Gastrocnemius medialis (tissue), 4 donors: ENCODE data around the gene SIT1. TPM values are rescaled to one million over a fixed set of nuclear protein-coding genes. Genes with fewer than 3 reads are reported as not detected.

Experiments used
- ATAC-seq, 2 donors: fragments of 150-250 bp; one replicate each; pipeline ENCODE4 v1.9.1; 2016
- DNase-seq, 2 donors: peaks; one replicate each; pipeline ENCODE4 v3.0.0-alpha.2; 2019
- H3K27ac ChIP-seq, 4 donors: fragments of 200-600 bp; sonication (generic); 1 replicate in 1 of 4; 2 replicates in 3 of 4; pipeline ENCODE4 v1.5.1; 2016 to 2018; ENCODE audit warnings: mild to moderate bottlenecking in 2 of 4, moderate library complexity in 1 of 4
- H3K27me3 ChIP-seq, 3 donors: fragments of 200-600 bp; sonication (generic) in 2 of 3; 1 replicate in 1 of 3; 2 replicates in 2 of 3; pipeline versions ENCODE4 v1.5.1 to v1.6.0; 2016 to 2019; ENCODE audit warnings: mild to moderate bottlenecking in 1 of 3, moderate library complexity in 1 of 3
- H3K36me3 ChIP-seq, 2 donors: fragments of 200-600 bp; sonication (generic) in 1 of 2; one replicate each; pipeline ENCODE4 v1.5.1; 2017 to 2018
- H3K4me1 ChIP-seq, 2 donors: fragments of 200-600 bp; sonication (generic) in 1 of 2; one replicate each; pipeline ENCODE4 v1.5.1; 2016 to 2017; ENCODE audit warnings: mild to moderate bottlenecking in 2 of 2
- H3K4me3 ChIP-seq, 4 donors: fragments of 200-600 bp; sonication (generic) in 3 of 4; 1 replicate in 1 of 4; 2 replicates in 3 of 4; pipeline ENCODE4 v1.5.1; 2016 to 2019; ENCODE audit warnings: mild to moderate bottlenecking in 2 of 4
- H3K9me3 ChIP-seq, 3 donors: fragments of 200-600 bp; sonication (generic) in 2 of 3; 1 replicate in 1 of 3; 2 replicates in 2 of 3; pipeline ENCODE4 v1.5.1; 2016 to 2019
- POLR2A ChIP-seq, 2 donors: fragments of 450-650 bp; IDR thresholded peaks; one replicate each; pipeline ENCODE4 v1.6.1; 2017; ENCODE audit warnings: antibody characterized with exemption in 2 of 2, mild to moderate bottlenecking in 2 of 2, moderate library complexity in 2 of 2
- in situ Hi-C, 4 donors: fragments of 200-750 bp; cut with MboI; loops; one replicate each; pipeline versions ENCODE4 v1.15.0 to v1.8.0; 2017; ENCODE audit warnings: low sequenced_read_pairs in 4 of 4
- intact Hi-C: fragments of 100-400 bp; cut with DNase I; formaldehyde crosslinking; loops from one replicate; pipeline ENCODE4 v1.15.1; 2023; ENCODE audit warnings: low total_unique reads
- total RNA-seq, 4 donors: library from RNA; depleted of rRNA; stranded (reverse); fragments of >200 nt; gene quantifications; one replicate each; pipeline versions ENCODE4 v1.1.0 to v1.2.3, GENCODE V29; 2016
- TF ChIP-seq, protein P1 (sequence below), 5 experiments: fragments of 450-650 bp in 3 of 5; fragments of 200-600 bp in 2 of 5; sonication (generic) in 2 of 5; IDR thresholded peaks in 4 of 5; conservative IDR thresholded peaks in 1 of 5; 1 replicate in 4 of 5; 2 replicates in 1 of 5; pipeline ENCODE4 v1.5.1; 2016 to 2019; ENCODE audit warnings: antibody characterized with exemption in 5 of 5, mild to moderate bottlenecking in 3 of 5, moderate library complexity in 3 of 5

Gene SIT1
- total RNA-seq, 4 donors from 2014 or later, result not detected

DNA sequence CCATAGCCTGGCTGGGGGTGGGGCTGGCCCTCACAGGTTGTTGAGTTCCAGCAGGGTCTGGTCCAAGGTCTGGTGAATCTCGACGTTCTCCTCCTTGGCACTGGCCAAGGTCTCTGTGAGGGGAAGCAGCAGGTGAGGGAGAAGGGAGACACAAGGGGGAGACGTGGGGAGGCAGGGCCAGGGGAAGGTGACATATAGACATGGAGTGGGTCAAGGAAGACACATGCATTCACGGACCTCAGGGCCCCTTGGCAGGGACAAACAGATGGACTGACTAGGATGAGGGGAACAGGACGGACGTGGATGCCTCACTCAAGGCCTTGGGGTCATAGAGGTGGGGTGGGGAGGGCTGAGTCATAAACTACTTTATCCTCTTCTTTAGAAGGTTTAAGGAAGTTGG lies 31.3 kb upstream of the SIT1 start:
- peak overlapping the region; percentile 3 to 98 (median 49) for H3K27ac ChIP-seq
- in situ Hi-C loops, result no loop called here
- TF ChIP-seq POLR2A (IDR thresholded peaks at IDR 0.05), result no peak
- TF ChIP-seq, protein P1, sequence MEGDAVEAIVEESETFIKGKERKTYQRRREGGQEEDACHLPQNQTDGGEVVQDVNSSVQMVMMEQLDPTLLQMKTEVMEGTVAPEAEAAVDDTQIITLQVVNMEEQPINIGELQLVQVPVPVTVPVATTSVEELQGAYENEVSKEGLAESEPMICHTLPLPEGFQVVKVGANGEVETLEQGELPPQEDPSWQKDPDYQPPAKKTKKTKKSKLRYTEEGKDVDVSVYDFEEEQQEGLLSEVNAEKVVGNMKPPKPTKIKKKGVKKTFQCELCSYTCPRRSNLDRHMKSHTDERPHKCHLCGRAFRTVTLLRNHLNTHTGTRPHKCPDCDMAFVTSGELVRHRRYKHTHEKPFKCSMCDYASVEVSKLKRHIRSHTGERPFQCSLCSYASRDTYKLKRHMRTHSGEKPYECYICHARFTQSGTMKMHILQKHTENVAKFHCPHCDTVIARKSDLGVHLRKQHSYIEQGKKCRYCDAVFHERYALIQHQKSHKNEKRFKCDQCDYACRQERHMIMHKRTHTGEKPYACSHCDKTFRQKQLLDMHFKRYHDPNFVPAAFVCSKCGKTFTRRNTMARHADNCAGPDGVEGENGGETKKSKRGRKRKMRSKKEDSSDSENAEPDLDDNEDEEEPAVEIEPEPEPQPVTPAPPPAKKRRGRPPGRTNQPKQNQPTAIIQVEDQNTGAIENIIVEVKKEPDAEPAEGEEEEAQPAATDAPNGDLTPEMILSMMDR (IDR thresholded peaks at IDR 0.05 in 4 of 5, conservative IDR thresholded peaks at IDR 0.05 in 1 of 5), result no peak
- no peaks in the 10 kb centered on the region for H3K9me3 ChIP-seq
- H3K4me1 ChIP-seq, result peaks cover 20 to 28% of the 10 kb centered on the region in 2 donors
- peaks cover 0 to 32% of the 10 kb centered on the region in 2 donors for H3K36me3 ChIP-seq
- H3K27me3 ChIP-seq, result no peaks in the 10 kb centered on the region
- H3K4me3 ChIP-seq, result no peak overlapping the region
- intact Hi-C loops, result no loop called here
- DNase-seq (no peak), ATAC-seq (no peak)

DNA sequence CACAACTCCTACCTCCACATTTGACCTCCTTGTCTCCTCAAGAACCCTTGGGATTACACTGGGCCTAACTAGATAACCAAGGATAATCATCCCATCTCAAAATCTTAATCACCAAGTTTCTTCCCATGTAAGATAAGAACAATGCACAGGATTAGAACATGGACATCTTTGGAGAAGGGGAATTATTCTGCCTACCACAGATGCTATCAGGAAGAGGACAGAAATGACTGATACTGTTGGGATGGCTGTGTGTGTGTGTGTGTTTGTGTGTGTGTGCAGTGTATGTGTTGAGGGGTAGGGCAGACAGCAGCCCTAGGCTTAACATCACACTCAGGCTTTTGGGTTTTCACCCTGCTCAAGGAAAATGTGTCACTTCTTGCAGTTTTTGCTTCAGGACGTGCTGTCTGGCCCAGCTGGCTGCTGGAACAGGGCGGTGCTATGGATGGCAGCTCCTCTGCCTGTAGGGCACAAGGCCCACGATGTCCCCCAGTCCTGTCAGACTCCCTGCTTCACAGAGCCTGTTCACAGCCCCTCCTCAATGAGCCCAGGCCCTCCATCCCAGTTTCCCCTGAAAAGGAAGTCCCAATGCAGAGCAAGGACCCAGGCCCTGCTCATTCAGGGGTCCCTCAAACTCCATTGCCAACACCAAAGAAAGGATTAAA lies 30.7 kb upstream of the SIT1 start:
- H3K36me3 ChIP-seq, result peaks cover 0 to 32% of the 10 kb centered on the region in 2 donors

DNA sequence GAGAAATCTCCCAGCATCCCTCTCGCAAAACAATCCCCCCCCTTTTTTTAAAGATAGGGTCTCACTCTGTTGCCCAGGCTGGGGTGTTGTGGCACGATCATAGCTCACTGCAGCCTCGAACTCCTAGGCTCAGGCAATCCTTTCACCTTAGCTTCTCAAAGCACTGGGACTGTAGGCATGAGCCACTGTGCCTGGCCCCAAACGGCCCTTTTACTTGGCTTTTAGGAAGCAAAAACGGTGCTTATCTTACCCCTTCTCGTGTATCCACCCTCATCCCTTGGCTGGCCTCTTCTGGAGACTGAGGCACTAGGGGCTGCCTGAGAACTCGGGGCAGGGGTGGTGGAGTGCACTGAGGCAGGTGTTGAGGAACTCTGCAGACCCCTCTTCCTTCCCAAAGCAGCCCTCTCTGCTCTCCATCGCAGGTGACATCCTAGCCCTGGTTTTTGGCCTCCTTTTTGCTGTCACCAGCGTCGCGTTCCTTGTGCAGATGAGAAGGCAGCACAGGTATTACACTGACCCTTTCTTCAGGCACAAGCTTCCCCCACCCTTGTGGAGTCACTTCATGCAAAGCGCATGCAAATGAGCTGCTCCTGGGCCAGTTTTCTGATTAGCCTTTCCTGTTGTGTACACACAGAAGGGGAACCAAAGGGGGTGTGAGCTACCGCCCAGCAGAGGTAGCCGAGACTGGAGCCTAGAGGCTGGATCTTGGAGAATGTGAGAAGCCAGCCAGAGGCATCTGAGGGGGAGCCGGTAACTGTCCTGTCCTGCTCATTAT lies 29.8 kb upstream of the SIT1 start:
- TF ChIP-seq, protein P1 (IDR thresholded peaks at IDR 0.05 in 4 of 5, conservative IDR thresholded peaks at IDR 0.05 in 1 of 5), result no peak
- H3K9me3 ChIP-seq, result no peaks in the 10 kb centered on the region
- peak overlapping the region in 2 of 4 donors; percentile 48 to 98 for H3K27ac ChIP-seq
- intact Hi-C loops (no loop called here), in situ Hi-C loops (no loop called here)
- peaks cover 5 to 25% of the 10 kb centered on the region in 2 donors for H3K4me1 ChIP-seq
- DNase-seq (no peak), ATAC-seq (peak in 1 of 2 donors; percentile 5)
- peaks cover 0 to 29% of the 10 kb centered on the region in 2 donors for H3K36me3 ChIP-seq
- no peaks in the 10 kb centered on the region for H3K27me3 ChIP-seq
- no peak overlapping the region for H3K4me3 ChIP-seq

More for the DNA sequence above, 30.7 kb upstream of the SIT1 start:
- Histone ChIP-seq H3K9me3 (no peaks in the 10 kb centered on the region), H3K27ac (peak overlapping the region; percentile 3 to 98 (median 49)), H3K27me3 (no peaks in the 10 kb centered on the region), H3K4me1 (peaks cover 15 to 23% of the 10 kb centered on the region in 2 donors), H3K4me3 (no peak overlapping the region)
- TF ChIP-seq, protein P1 (IDR thresholded peaks at IDR 0.05 in 4 of 5, conservative IDR thresholded peaks at IDR 0.05 in 1 of 5), result no peak
- no peak for TF ChIP-seq POLR2A (IDR thresholded peaks at IDR 0.05)
- no peak for ATAC-seq
- in situ Hi-C loops (no loop called here), intact Hi-C loops (no loop called here)
- DNase-seq, result no peak

DNA sequence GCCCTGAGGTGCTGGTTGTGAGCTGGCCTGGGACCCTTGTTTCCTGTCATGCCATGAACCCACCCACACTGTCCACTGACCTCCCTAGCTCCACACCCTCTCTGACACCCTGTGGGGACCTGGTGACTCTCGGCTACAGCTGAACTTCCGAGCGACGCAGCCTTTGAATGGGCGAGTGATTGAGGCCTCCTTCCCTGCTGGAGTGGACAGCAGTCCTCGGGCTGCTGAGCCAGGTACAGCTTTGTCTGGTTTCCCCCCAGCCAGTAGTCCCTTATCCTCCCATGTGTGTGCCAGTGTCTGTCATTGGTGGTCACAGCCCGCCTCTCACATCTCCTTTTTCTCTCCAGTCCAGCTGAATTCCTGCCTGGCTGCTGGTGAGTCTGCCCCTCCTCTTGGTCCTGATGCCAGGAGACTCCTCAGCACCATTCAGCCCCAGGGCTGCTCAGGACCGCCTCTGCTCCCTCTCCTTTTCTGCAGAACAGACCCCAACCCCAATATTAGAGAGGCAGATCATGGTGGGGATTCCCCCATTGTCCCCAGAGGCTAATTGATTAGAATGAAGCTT lies 29.1 kb upstream of the SIT1 start:
- ATAC-seq, result no peak
- Histone ChIP-seq H3K9me3 (no peaks in the 10 kb centered on the region), H3K4me3 (no peak overlapping the region), H3K27ac (no peak overlapping the region), H3K36me3 (peaks cover 0 to 22% of the 10 kb centered on the region in 2 donors), H3K27me3 (no peaks in the 10 kb centered on the region), H3K4me1 (peaks cover 0 to 19% of the 10 kb centered on the region in 2 donors)
- DNase-seq, result no peak
- TF ChIP-seq, protein P1 (IDR thresholded peaks at IDR 0.05 in 4 of 5, conservative IDR thresholded peaks at IDR 0.05 in 1 of 5), result no peak
- no peak for TF ChIP-seq POLR2A (IDR thresholded peaks at IDR 0.05)
- intact Hi-C loops, result no loop called here
- in situ Hi-C loops, result no loop called here
